ENCODE data around the gene EPB41L4A.

Gene EPB41L4A

DNA sequence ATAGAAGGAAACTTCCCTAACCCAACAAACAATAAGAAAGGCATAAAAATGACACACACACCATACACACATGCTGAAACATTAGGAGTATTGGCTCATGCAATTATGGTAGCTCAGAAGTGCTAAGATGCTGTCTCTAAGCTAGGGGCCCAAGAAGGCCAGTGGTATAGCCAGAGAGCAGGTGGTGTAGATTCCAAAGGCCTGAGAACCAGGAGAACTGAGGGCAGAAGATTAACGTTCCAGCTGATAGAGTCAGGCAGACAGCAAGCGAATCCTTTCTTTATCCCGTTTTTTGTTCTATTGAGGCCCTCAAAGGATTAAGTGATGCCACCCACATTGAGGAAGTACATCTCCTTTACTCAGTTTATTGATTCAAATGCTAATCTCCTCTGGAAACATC, 262.9 kb downstream of the EPB41L4A start:
- DNase-seq (ENCODE audit: low read depth) = no peak

- peak; percentile 69 for DNase-seq (ENCODE audit: low read depth)
Measured at GRCh38 chr5:112154940-112155686, 264.0 kb downstream of the EPB41L4A start.

DNA sequence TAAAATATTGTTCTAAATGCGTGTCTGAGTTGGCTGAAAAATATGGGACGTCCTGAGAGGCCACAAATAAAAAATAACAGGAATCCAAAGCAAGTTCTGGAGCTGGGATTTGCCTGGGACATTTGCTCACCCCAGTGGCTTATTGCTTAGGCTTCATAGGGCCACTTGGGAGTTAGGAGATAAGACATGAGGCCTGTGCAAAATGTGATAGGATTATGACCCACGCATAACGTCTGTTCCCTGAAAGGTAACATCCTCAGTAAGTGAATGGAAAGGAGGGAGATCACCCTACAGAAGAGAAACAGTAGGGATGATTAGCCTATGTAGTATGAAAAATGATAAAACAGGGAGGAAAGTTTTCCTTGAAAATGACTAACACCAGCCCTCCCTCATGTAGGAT, 269.4 kb downstream of the EPB41L4A start:
- no peak for DNase-seq (ENCODE audit: low read depth)

DNA sequence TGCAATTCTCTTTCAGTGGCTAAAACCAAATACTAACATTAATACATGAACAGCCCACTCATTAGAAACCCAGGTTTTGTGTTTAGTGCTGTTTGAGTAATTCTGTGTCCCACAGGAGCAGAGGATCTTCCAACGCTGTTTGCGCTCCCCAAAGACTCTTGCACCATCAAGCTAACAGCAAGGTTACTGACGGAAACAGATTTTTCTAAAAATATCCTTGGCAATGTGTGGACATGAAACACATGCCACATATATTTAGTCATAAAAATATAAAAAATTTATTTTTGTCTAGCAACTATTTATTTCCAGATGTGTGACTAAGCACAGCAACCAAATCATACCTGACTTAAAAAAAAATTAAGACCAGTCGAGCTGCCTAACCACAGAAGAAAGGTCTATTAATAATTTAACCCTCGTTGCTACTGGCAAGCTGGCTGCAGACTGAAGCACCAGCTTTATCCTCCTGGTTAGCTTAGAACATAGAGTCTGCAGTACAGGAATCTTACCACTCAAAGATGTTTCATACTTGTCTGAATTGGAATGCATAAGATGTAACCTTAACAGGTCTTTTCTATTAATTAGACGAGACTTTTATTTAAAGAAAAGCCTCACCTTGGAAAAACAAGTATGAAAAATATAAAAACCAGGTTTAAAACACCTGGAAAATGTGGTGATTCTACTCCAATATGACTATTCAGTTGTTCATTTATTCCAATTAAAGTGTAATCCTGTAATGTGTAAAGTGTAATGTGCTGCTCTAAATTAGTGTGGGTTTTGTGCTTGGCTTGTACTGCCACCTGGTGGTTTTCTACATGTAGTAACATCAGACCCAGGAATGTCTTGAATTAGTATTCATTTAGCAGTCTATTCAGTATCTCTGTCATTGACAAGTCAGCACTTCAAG, 272.5 kb downstream of the EPB41L4A start:
- DNase-seq (ENCODE audit: low read depth) = peak; percentile 76

GRCh38 chr5:112143690-112144089, 275.4 kb downstream of the EPB41L4A start:
- no peak for DNase-seq (ENCODE audit: low read depth)

DNA sequence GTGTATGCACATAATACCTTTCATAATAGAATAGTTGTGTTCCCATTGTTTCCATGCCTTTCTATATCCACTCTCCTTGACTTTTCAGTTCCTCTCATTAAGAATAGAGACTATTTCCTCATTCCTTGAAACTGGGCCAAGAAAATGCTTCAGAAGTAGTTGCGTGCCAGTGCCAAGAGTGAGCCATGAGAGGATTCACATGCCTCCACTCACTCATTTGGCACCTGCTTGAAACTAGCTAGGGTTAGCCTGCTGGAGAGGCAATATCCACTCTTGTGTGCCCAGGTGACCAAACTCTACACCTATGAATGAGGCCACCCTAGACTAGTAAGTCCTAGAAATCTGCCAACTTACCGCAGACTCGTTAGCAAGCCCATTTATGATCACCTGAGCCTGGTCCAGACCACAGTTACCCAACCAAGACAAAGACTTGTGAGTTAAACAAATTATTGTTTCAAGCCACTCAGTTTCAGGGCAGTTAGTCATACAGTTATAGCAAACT, 276.3 kb downstream of the EPB41L4A start:
- no peak for DNase-seq (ENCODE audit: low read depth)

- DNase-seq (ENCODE audit: low read depth) = no peak
Measured at GRCh38 chr5:112141582-112141981, 277.5 kb downstream of the EPB41L4A start.

GRCh38 chr5:112138526-112138925, 280.6 kb downstream of the EPB41L4A start:
- DNase-seq (ENCODE audit: low read depth) = no peak

GRCh38 chr5:112136773-112137172, 282.3 kb downstream of the EPB41L4A start:
- no peak for DNase-seq (ENCODE audit: low read depth)

GRCh38 chr5:112127861-112128260, 291.2 kb downstream of the EPB41L4A start:
- DNase-seq (ENCODE audit: low read depth) = no peak

DNA sequence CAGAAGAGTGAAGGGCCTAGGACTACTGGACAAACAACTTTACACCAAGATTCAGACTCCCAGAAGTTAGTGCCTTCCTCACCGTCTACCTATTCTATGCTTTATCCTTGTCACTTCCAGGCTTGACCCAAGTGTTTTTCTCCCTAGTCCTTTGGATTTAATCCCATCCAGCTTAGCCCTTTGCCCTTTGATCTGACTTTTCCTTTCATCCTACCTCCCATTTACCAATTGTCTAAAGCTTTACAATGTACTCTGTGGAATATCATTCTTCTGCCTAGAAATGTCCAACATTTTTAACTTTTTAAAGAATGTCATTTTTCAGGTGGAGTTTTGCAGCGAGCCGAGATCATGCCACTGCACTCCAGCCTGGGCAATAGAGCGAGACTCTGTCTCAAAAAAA, 292.1 kb downstream of the EPB41L4A start:
- no peak for DNase-seq (ENCODE audit: low read depth)

- DNase-seq (ENCODE audit: low read depth) = no peak
Measured at GRCh38 chr5:112125903-112126302, 293.2 kb downstream of the EPB41L4A start.

- DNase-seq (ENCODE audit: low read depth) = no peak
Measured at GRCh38 chr5:112124788-112125187, 294.3 kb downstream of the EPB41L4A start.

GRCh38 chr5:112123086-112123485, 296.0 kb downstream of the EPB41L4A start:
- DNase-seq (ENCODE audit: low read depth) = no peak

DNA sequence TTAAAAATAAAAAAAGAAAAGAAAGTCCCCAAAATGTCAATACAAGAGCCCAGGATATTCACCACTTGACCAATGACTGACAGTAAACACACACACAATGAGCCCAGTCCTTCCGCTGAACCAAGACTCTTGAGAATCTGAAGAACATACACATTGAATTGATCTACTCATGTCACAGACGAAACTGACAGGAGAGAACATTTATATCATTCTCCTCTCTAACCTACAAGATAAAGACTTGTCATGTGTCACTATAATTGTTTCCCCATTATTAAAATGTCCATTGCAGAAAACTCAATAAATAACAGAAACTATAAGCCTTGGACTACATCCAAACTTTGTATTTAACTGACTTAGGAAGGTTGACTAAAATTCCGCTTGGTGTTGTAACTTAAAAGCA, 296.7 kb downstream of the EPB41L4A start:
- no peak for DNase-seq (ENCODE audit: low read depth)

DNA sequence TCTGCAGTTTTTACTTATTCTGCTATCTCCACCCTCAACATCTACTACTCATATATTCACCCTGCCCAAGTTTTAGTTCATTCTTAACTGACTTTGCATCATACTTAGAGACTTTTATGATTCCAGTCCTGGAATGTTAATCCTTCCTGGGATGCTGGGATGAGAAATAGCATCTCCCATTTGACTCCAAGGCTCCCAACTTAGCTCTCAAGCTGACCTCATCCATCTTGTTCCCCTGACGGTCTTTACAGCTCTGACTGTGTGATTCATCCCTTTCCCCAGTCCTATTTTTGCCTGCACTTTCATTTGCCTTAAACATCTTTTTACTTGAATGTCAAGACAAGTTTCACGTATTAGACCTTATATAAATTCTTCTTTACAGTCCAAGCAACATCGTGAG, 297.8 kb downstream of the EPB41L4A start:
- no peak for DNase-seq (ENCODE audit: low read depth)

DNA sequence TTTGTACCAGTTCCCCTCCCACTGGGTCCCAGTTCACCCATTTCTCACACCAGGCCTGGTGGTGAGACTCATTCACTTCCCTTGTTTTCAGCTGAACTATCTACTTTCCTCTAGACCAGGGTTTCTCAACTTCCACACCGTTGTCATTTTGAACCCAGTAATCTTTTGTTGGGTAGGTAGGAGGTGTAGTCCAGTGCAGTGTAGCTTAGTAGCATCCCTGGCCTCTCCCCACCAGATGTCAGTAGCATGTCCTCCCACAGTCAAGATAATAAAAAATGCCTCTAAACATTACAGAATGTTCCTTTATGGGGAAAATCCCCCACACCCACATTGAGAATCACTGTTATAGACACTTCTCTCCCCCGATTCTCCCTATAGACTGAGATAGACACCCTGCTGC, 299.1 kb downstream of the EPB41L4A start:
- DNase-seq (ENCODE audit: low read depth) = no peak

DNA sequence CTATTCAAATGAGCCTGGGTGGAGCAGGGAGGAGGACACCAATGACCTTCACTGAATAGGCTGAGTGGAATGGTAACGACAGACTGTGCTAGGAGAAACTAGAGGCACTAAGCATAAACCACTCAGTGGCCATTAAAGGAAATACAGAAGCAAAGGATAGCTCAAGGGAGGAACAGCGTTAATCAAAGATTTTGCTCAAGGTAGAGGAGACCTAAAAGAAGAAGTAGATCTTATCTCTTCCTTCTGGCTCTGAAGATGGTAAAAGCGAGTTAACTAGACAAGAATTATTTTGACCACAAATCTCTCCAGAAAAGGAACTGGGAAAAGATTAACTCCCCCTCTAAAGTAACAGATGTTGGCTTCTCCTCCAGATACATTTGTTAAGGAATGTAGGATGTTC, 299.6 kb downstream of the EPB41L4A start:
- no peak for DNase-seq (ENCODE audit: low read depth)

- no peak for DNase-seq (ENCODE audit: low read depth)
Measured at GRCh38 chr5:112117551-112117950, 301.5 kb downstream of the EPB41L4A start.

- no peak for DNase-seq (ENCODE audit: low read depth)
Measured at GRCh38 chr5:112116371-112116770, 302.7 kb downstream of the EPB41L4A start.

GRCh38 chr5:112113565-112113964, 305.5 kb downstream of the EPB41L4A start:
- DNase-seq (ENCODE audit: low read depth) = no peak
